Natural killer cell (primary cell): ENCODE data around the gene TEFM. TPM values are rescaled to one million over a fixed set of nuclear protein-coding genes. Genes with fewer than 3 reads are reported as not detected.

Experiments
- ATAC-seq, 3 donors: fragments of 150-1000 bp in 2 of 3; fragments of 200-7000 bp in 1 of 3; cut with Tn5 transposase; 1 replicate in 1 of 3; 2 replicates in 2 of 3; pipeline ENCODE4 v1.10.0; 2021; ENCODE audit warnings: mild to moderate bottlenecking in 2 of 3, moderate library complexity in 2 of 3
- DNase-seq, 2 donors: peaks; one replicate each; pipeline versions ENCODE4 v3.0.0 to v3.0.0-alpha.2; 2013 to 2021; ENCODE audit warnings: mixed read lengths in 1 of 2
- H3K27ac ChIP-seq: one replicate; pipeline ENCODE4 v1.5.1; 2013; ENCODE audit warnings: mild to moderate bottlenecking, low read length
- H3K27me3 ChIP-seq: one replicate; pipeline ENCODE4 v1.6.1; 2013; ENCODE audit warnings: low read length; ENCODE audit not compliant: control insufficient read depth, insufficient read depth
- H3K36me3 ChIP-seq: one replicate; pipeline ENCODE4 v1.6.1; 2013; ENCODE audit warnings: low read length; ENCODE audit not compliant: control insufficient read depth, insufficient read depth
- H3K4me1 ChIP-seq: one replicate; pipeline ENCODE4 v1.6.1; 2013; ENCODE audit warnings: low read length; ENCODE audit not compliant: control insufficient read depth, insufficient read depth
- H3K4me3 ChIP-seq: one replicate; pipeline ENCODE4 v1.5.1; 2013; ENCODE audit warnings: low read length
- H3K9me3 ChIP-seq: one replicate; pipeline ENCODE4 v1.6.1; 2013; ENCODE audit warnings: low read length; ENCODE audit not compliant: control insufficient read depth, insufficient read depth
- H3K27ac Mint-ChIP-seq, 2 donors: one replicate each; pipeline ENCODE4 v1.8.0; 2022; ENCODE audit warnings: mild to moderate bottlenecking in 2 of 2, mixed read lengths in 2 of 2, moderate library complexity in 1 of 2
- H3K27me3 Mint-ChIP-seq, 2 donors: one replicate each; pipeline ENCODE4 v1.8.0; 2022; ENCODE audit warnings: low read depth in 2 of 2, mixed read lengths in 2 of 2
- H3K36me3 Mint-ChIP-seq: one replicate; pipeline ENCODE4 v1.8.0; 2022; ENCODE audit warnings: mixed read lengths
- H3K4me1 Mint-ChIP-seq, 2 donors: one replicate each; pipeline ENCODE4 v1.8.0; 2022; ENCODE audit warnings: mixed read lengths in 2 of 2
- H3K4me3 Mint-ChIP-seq: one replicate; pipeline ENCODE4 v1.8.0; 2022; ENCODE audit warnings: mild to moderate bottlenecking, moderate library complexity, mixed read lengths
- H3K9me3 Mint-ChIP-seq, 2 donors: one replicate each; pipeline ENCODE4 v1.8.0; 2022; ENCODE audit warnings: mixed read lengths in 2 of 2
- CTCF ChIP-seq: fragments of 200-600 bp; IDR thresholded peaks from one replicate; pipeline ENCODE4 v1.8.0; 2022; ENCODE audit warnings: antibody characterized with exemption
- WGBS: methylation state at CpG from one replicate; pipeline ENCODE4 v1.1.7; 2013; ENCODE audit warnings: missing lambda C conversion rate; ENCODE audit not compliant: insufficient coverage; 5-methylcytosine and 5-hydroxymethylcytosine counted together
- intact Hi-C: fragments of 100-400 bp; cut with micrococcal nuclease; formaldehyde crosslinking; loops from one replicate; pipeline ENCODE4 v1.14.2; 2022
- total RNA-seq, 4 donors: library from RNA; stranded (reverse); fragments of 120-200 nt in 1 of 4; gene quantifications; one replicate each; pipeline versions ENCODE4 v1.2.3 to v1.2.4, GENCODE V29; 2013 to 2022

TEFM gene
- total RNA-seq, 3 donors from 2014 or later (not counting 1 experiment from before 2014, with no cell fraction given) = 6.3 to 12.9 (median 10.5) TPM

- DNase-seq (no peak), ATAC-seq (no peak)
- Mint-ChIP-seq H3K9me3 (no peaks in the 10 kb centered on the region), H3K36me3 (no peaks in the 10 kb centered on the region), H3K27ac (no peak overlapping the region), H3K27me3 (peaks cover 17 to 19% of the 10 kb centered on the region in 2 donors), H3K4me3 (no peak overlapping the region), H3K4me1 (peaks cover 2% of the 10 kb centered on the region in 2 donors)
- Histone ChIP-seq H3K4me1 (peaks cover 3% of the 10 kb centered on the region), H3K36me3 (no peaks in the 10 kb centered on the region), H3K27me3 (peaks cover 5% of the 10 kb centered on the region), H3K9me3 (no peaks in the 10 kb centered on the region), H3K27ac (no peak overlapping the region), H3K4me3 (no peak overlapping the region)
- WGBS = 87% methylated on average over 5 of the region's 5 CpGs
- no peak for TF ChIP-seq CTCF
- intact Hi-C loops = no loop called here
Measured at GRCh38 chr17:30927756-30928155, 21.7 kb upstream of the TEFM start.

- no peak overlapping the region for H3K4me3 Mint-ChIP-seq
- no peak overlapping the region for H3K27ac Mint-ChIP-seq
- H3K4me1 ChIP-seq = peaks cover 6% of the 10 kb centered on the region
Measured at GRCh38 chr17:30926516-30926915, 20.5 kb upstream of the TEFM start.

GRCh38 chr17:30924341-30924740 lies 18.3 kb upstream of the TEFM start:
- H3K4me1 ChIP-seq = peaks cover 6% of the 10 kb centered on the region
- TF ChIP-seq CTCF = no peak
- H3K4me3 Mint-ChIP-seq = no peak overlapping the region
- no peaks in the 10 kb centered on the region for H3K9me3 ChIP-seq
- intact Hi-C loops = no loop called here
- peaks cover 38 to 43% of the 10 kb centered on the region in 2 donors for H3K27me3 Mint-ChIP-seq
- peaks cover 8% of the 10 kb centered on the region for H3K27me3 ChIP-seq
- H3K9me3 Mint-ChIP-seq = no peaks in the 10 kb centered on the region
- no peak overlapping the region for H3K4me3 ChIP-seq
- peaks cover 11 to 16% of the 10 kb centered on the region in 2 donors for H3K4me1 Mint-ChIP-seq
- no peaks in the 10 kb centered on the region for H3K36me3 Mint-ChIP-seq
- 92% methylated on average over 2 of the region's 2 CpGs for WGBS
- H3K36me3 ChIP-seq = no peaks in the 10 kb centered on the region
- DNase-seq (no peak), ATAC-seq (no peak)
- no peak overlapping the region for H3K27ac ChIP-seq
- no peak overlapping the region for H3K27ac Mint-ChIP-seq

More at GRCh38 chr17:30926516-30926915, 20.5 kb upstream of the TEFM start:
- Histone ChIP-seq H3K9me3 (no peaks in the 10 kb centered on the region), H3K27me3 (peaks cover 6% of the 10 kb centered on the region), H3K36me3 (no peaks in the 10 kb centered on the region), H3K27ac (no peak overlapping the region), H3K4me3 (no peak overlapping the region)
- no peak for TF ChIP-seq CTCF
- Mint-ChIP-seq H3K36me3 (no peaks in the 10 kb centered on the region), H3K4me1 (peaks cover 5 to 10% of the 10 kb centered on the region in 2 donors), H3K27me3 (peaks cover 23 to 27% of the 10 kb centered on the region in 2 donors), H3K9me3 (no peaks in the 10 kb centered on the region)
- intact Hi-C loops = no loop called here
- DNase-seq (no peak), ATAC-seq (no peak)
- WGBS = 59% methylated on average over 3 of the region's 6 CpGs
